Keratinocyte (primary cell): ENCODE measurements around the gene SULT1B1. TPM values are rescaled to one million over a fixed set of nuclear protein-coding genes. Genes with fewer than 3 reads are reported as not detected.
A peak's percentile ranks its signal among the peaks of the same experiment; 100 is the strongest.

Experiments used
- DNase-seq: peaks from one replicate; pipeline ENCODE4 v3.0.0-alpha.2; 2011; ENCODE audit warnings: low read depth, missing footprints, low spot score
- FAIRE-seq: peaks from 2 replicates; lab custom pipeline; 2011; peaks lifted over from hg19 to GRCh38; lab: Jason Lieb, UNC
- H2AFZ ChIP-seq: 2 replicates; pipeline ENCODE4 v1.6.0; 2012; ENCODE audit warnings: low read length, control low read depth, inconsistent platforms; ENCODE audit not compliant: control insufficient read depth
- H3K27ac ChIP-seq: 2 replicates; pipeline ENCODE4 v1.5.1; 2011; ENCODE audit warnings: low read length; ENCODE audit not compliant: control insufficient read depth, insufficient read depth
- H3K27me3 ChIP-seq: 3 replicates; pipeline ENCODE4 v1.6.0; 2011; ENCODE audit warnings: low read length; ENCODE audit not compliant: control insufficient read depth, insufficient read depth; ENCODE audit errors: extremely low read depth
- H3K36me3 ChIP-seq, 2 experiments: 2 replicates in 1 of 2; 3 replicates in 1 of 2; pipeline ENCODE4 v1.5.1; 2011; ENCODE audit warnings: low read length in 2 of 2, mild to moderate bottlenecking in 1 of 2; ENCODE audit not compliant: control insufficient read depth in 2 of 2, insufficient read depth in 2 of 2; ENCODE audit errors: extremely low read depth in 1 of 2
- H3K4me1 ChIP-seq: 3 replicates; pipeline ENCODE4 v1.5.1; 2011; ENCODE audit warnings: low read length; ENCODE audit not compliant: control insufficient read depth, insufficient read depth; ENCODE audit errors: extremely low read depth
- H3K4me2 ChIP-seq: 3 replicates; pipeline ENCODE4 v1.6.0; 2011; ENCODE audit warnings: low read depth, low read length; ENCODE audit not compliant: control insufficient read depth, insufficient read depth; ENCODE audit errors: extremely low read depth
- H3K4me3 ChIP-seq, 3 experiments: fragments of 200-600 bp in 1 of 3; sonication (generic) in 1 of 3; 2 replicates in 2 of 3; 3 replicates in 1 of 3; pipeline ENCODE4 v1.5.1; 2011 to 2016; ENCODE audit warnings: low read length in 3 of 3, mild to moderate bottlenecking in 3 of 3, control low read depth in 2 of 3, inconsistent platforms in 1 of 3, low read depth in 1 of 3, mixed read lengths in 1 of 3, mixed run types in 1 of 3, moderate library complexity in 1 of 3; ENCODE audit not compliant: control insufficient read depth in 2 of 3, insufficient read depth in 2 of 3; ENCODE audit errors: extremely low read depth in 1 of 3
- H3K79me2 ChIP-seq: 2 replicates; pipeline ENCODE4 v1.6.0; 2012; ENCODE audit warnings: low read length; ENCODE audit not compliant: control insufficient read depth, insufficient read depth
- H3K9ac ChIP-seq: 3 replicates; pipeline ENCODE4 v1.6.0; 2011; ENCODE audit warnings: low read length; ENCODE audit not compliant: control insufficient read depth, insufficient read depth; ENCODE audit errors: extremely low read depth
- H3K9me1 ChIP-seq: 3 replicates; pipeline ENCODE4 v1.6.0; 2011; ENCODE audit warnings: low read length; ENCODE audit not compliant: control insufficient read depth, insufficient read depth; ENCODE audit errors: extremely low read depth
- H3K9me3 ChIP-seq: 2 replicates; pipeline ENCODE4 v1.5.1; 2012; ENCODE audit warnings: low read depth, low read length; ENCODE audit not compliant: control insufficient read depth
- H4K20me1 ChIP-seq: 3 replicates; pipeline ENCODE4 v1.6.0; 2011; ENCODE audit warnings: low read length; ENCODE audit not compliant: control insufficient read depth, insufficient read depth; ENCODE audit errors: extremely low read depth
- CTCF ChIP-seq, 3 experiments: IDR thresholded peaks in 1 of 3; conservative IDR thresholded peaks in 1 of 3; optimal IDR thresholded peaks in 1 of 3; 2 replicates in 2 of 3; 3 replicates in 1 of 3; pipeline versions ENCODE3 to v1.5.1; 2011; ENCODE audit warnings: low read length in 3 of 3, mild to moderate bottlenecking in 3 of 3, moderate library complexity in 2 of 3, control low read depth in 1 of 3, inconsistent platforms in 1 of 3; ENCODE audit not compliant: insufficient read depth in 2 of 3; ENCODE audit errors: extremely low read depth in 1 of 3
- EZH2 ChIP-seq: IDR thresholded peaks from one replicate; pipeline ENCODE4 v1.6.1; 2012; ENCODE audit warnings: inconsistent platforms, mild to moderate bottlenecking, low read length, moderate library complexity
- dilution Hi-C: fragments of 300-500 bp; cut with MboI; formaldehyde crosslinking; loops from one replicate; pipeline ENCODE4 v1.7.0; 2020; ENCODE audit warnings: low sequenced_read_pairs; ENCODE audit not compliant: extremely low pct_ligation_motif_present
- polyA plus RNA-seq, 5 experiments: library from polyadenylated mRNA; depleted of rRNA in 3 of 5; stranded (reverse) in 3 of 5; stranded (forward) in 1 of 5; unstranded in 1 of 5; fragments of >200 nt; gene quantifications; 1 replicate in 1 of 5; 2 replicates in 3 of 5; 3 replicates in 1 of 5; pipeline versions ENCODE4 v1.2.1 to v1.2.3, GENCODE V29; 2011 to 2012; ENCODE audit warnings: missing spikeins in 2 of 5, low read depth in 1 of 5, low replicate concordance in 1 of 5

The SULT1B1 gene
- polyA plus RNA-seq, 1 donor (not counting 4 experiments of a cell fraction or from before 2014, with no cell fraction given) = 0.39 TPM

GRCh38 chr4:69731847-69732246, 28.6 kb downstream of the SULT1B1 start:
- dilution Hi-C loops = no loop called here
- Histone ChIP-seq H3K4me3 (no peak overlapping the region), H2AFZ (peak overlapping the region; percentile 45), H3K9ac (no peak overlapping the region), H3K36me3 (no peaks in the 10 kb centered on the region), H3K27me3 (no peaks in the 10 kb centered on the region), H4K20me1 (no peaks in the 10 kb centered on the region), H3K9me1 (no peaks in the 10 kb centered on the region), H3K27ac (no peak overlapping the region), H3K9me3 (no peaks in the 10 kb centered on the region), H3K79me2 (no peaks in the 10 kb centered on the region), H3K4me2 (no peak overlapping the region), H3K4me1 (peaks cover 6% of the 10 kb centered on the region)
- DNase-seq = no peak
- TF ChIP-seq CTCF (optimal IDR thresholded peaks at IDR 0.05 in 1 of 3, IDR thresholded peaks at IDR 0.05 in 1 of 3, conservative IDR thresholded peaks at IDR 0.05 in 1 of 3; ENCODE audit: extremely low read depth in 1 of 3, insufficient read depth in 2 of 3, low read length in 3 of 3) = no peak
- no peak for TF ChIP-seq EZH2
- no peak for FAIRE-seq

GRCh38 chr4:69731241-69731640, 29.2 kb downstream of the SULT1B1 start:
- Histone ChIP-seq H3K9me3 (no peaks in the 10 kb centered on the region), H3K4me3 (no peak overlapping the region), H2AFZ (peak overlapping the region; percentile 15), H3K4me1 (peaks cover 12% of the 10 kb centered on the region), H3K36me3 (no peaks in the 10 kb centered on the region), H4K20me1 (no peaks in the 10 kb centered on the region), H3K9me1 (no peaks in the 10 kb centered on the region), H3K4me2 (no peak overlapping the region), H3K79me2 (no peaks in the 10 kb centered on the region), H3K9ac (no peak overlapping the region), H3K27ac (no peak overlapping the region), H3K27me3 (no peaks in the 10 kb centered on the region)
- DNase-seq = no peak
- dilution Hi-C loops = no loop called here
- FAIRE-seq = no peak
- TF ChIP-seq CTCF (optimal IDR thresholded peaks at IDR 0.05 in 1 of 3, IDR thresholded peaks at IDR 0.05 in 1 of 3, conservative IDR thresholded peaks at IDR 0.05 in 1 of 3; ENCODE audit: extremely low read depth in 1 of 3, insufficient read depth in 2 of 3, low read length in 3 of 3) = no peak
- TF ChIP-seq EZH2 = no peak
